Measurements from ENCODE around the gene PSME2. TPM values are rescaled to one million over a fixed set of nuclear protein-coding genes. Genes with fewer than 3 reads are reported as not detected.
A peak's percentile ranks its signal among the peaks of the same experiment; 100 is the strongest.

The PSME2 gene
- total RNA-seq, 4 donors from 2014 or later, result 31.3 to 66.6 (median 47.5) TPM

- no peak overlapping the region for H3K4me3 ChIP-seq (replicated peaks in 1 of 3)
- H3K27me3 ChIP-seq, result no peaks in the 10 kb centered on the region
- no peak for DNase-seq
- intact Hi-C loops (cut with DNase I), result no loop called here
- H3K9me3 ChIP-seq, result no peaks in the 10 kb centered on the region
- peaks cover 19 to 31% of the 10 kb centered on the region in 2 donors for H3K4me1 ChIP-seq
- TF ChIP-seq CTCF (IDR thresholded peaks at IDR 0.05) (no peak), POLR2A (IDR thresholded peaks at IDR 0.05) (no peak)
- WGBS, 2 donors, result 92 to 95% methylated on average over 15 of the region's 15 CpGs
- H3K36me3 ChIP-seq, result peaks cover 11 to 17% of the 10 kb centered on the region in 2 donors
- H3K27ac ChIP-seq, result no peak overlapping the region
Measured at GRCh38 chr14:24192933-24193332, 46.5 kb upstream of the PSME2 start.

GRCh38 chr14:24190416-24190815 lies 44.0 kb upstream of the PSME2 start:
- 89 to 94% methylated on average over 10 of the region's 10 CpGs for WGBS, 2 donors
- H3K4me1 ChIP-seq, result peaks cover 19 to 25% of the 10 kb centered on the region in 2 donors
- no peak for DNase-seq
- TF ChIP-seq POLR2A (IDR thresholded peaks at IDR 0.05) (no peak), CTCF (IDR thresholded peaks at IDR 0.05) (no peak)
- intact Hi-C loops (cut with DNase I), result no loop called here
- H3K9me3 ChIP-seq, result no peaks in the 10 kb centered on the region
- H3K4me3 ChIP-seq (replicated peaks in 1 of 3), result no peak overlapping the region
- H3K27ac ChIP-seq, result no peak overlapping the region
- H3K27me3 ChIP-seq, result no peaks in the 10 kb centered on the region
- peaks cover 22 to 26% of the 10 kb centered on the region in 2 donors for H3K36me3 ChIP-seq

- no peak overlapping the region for H3K4me3 ChIP-seq (replicated peaks in 1 of 3)
- peaks cover 30 to 31% of the 10 kb centered on the region in 2 donors for H3K36me3 ChIP-seq
- no peaks in the 10 kb centered on the region for H3K27me3 ChIP-seq
- intact Hi-C loops (cut with DNase I), result no loop called here
- H3K9me3 ChIP-seq, result no peaks in the 10 kb centered on the region
- TF ChIP-seq CTCF (IDR thresholded peaks at IDR 0.05) (no peak), POLR2A (IDR thresholded peaks at IDR 0.05) (no peak)
- DNase-seq, result no peak
- H3K27ac ChIP-seq, result peak overlapping the region in 1 of 3 donors; percentile 1
- peaks cover 13 to 20% of the 10 kb centered on the region in 2 donors for H3K4me1 ChIP-seq
- 87 to 92% methylated on average over 9 of the region's 9 CpGs for WGBS, 2 donors
Measured at GRCh38 chr14:24189460-24189859, 43.0 kb upstream of the PSME2 start.

- no peak for DNase-seq
- Histone ChIP-seq H3K9me3 (no peaks in the 10 kb centered on the region), H3K27ac (peak overlapping the region in 1 of 3 donors; percentile 1), H3K4me1 (peaks cover 9 to 16% of the 10 kb centered on the region in 2 donors), H3K4me3 (replicated peaks in 1 of 3) (no peak overlapping the region), H3K36me3 (peaks cover 34 to 36% of the 10 kb centered on the region in 2 donors), H3K27me3 (no peaks in the 10 kb centered on the region)
- WGBS, 2 donors, result 1 to 2% methylated on average over 3 of the region's 3 CpGs
- intact Hi-C loops (cut with DNase I), result no loop called here
- TF ChIP-seq POLR2A (IDR thresholded peaks at IDR 0.05), result no peak
- TF ChIP-seq CTCF (IDR thresholded peaks at IDR 0.05), result no peak
Measured at GRCh38 chr14:24189059-24189375, 42.6 kb upstream of the PSME2 start.

- Histone ChIP-seq H3K4me3 (replicated peaks in 1 of 3) (peak within 1 kb of the TSS; percentile 14 to 53 (median 43)), H3K27me3 (no peaks in the 10 kb centered on the region), H3K27ac (peak within 1 kb of the TSS in 2 of 3 donors; percentile 31 to 60), H3K9me3 (no peaks in the 10 kb centered on the region), H3K36me3 (peaks cover 40 to 41% of the 10 kb centered on the region in 2 donors), H3K4me1 (peaks cover 8 to 13% of the 10 kb centered on the region in 2 donors)
- peak; percentile 97 for DNase-seq
- TF ChIP-seq CTCF (IDR thresholded peaks at IDR 0.05) (peak in 1 of 6 experiments; percentile 22), POLR2A (IDR thresholded peaks at IDR 0.05) (peak in 1 of 2 donors; percentile 64)
- 0% methylated on average over 25 to 41 of the region's 65 CpGs for WGBS, 2 donors
- intact Hi-C loops (cut with DNase I), result no loop called here
Measured at GRCh38 chr14:24188251-24189058, 42.0 kb upstream of the PSME2 start, which contains the start of gene IPO4. TSS of gene IPO4 (minus strand) at chr14:24188816. CDS start at chr14:24188787, 29 bp downstream.
